Natural killer cell (primary cell): ENCODE measurements around the gene RIPPLY2. TPM values are rescaled to one million over a fixed set of nuclear protein-coding genes. Genes with fewer than 3 reads are reported as not detected.

ENCODE experiments used
- ATAC-seq, 3 donors: fragments of 150-1000 bp in 2 of 3; fragments of 200-7000 bp in 1 of 3; cut with Tn5 transposase; 1 replicate in 1 of 3; 2 replicates in 2 of 3; pipeline ENCODE4 v1.10.0; 2021; ENCODE audit warnings: mild to moderate bottlenecking in 2 of 3, moderate library complexity in 2 of 3
- DNase-seq, 2 donors: peaks; one replicate each; pipeline versions ENCODE4 v3.0.0 to v3.0.0-alpha.2; 2013 to 2021; ENCODE audit warnings: mixed read lengths in 1 of 2
- H3K27ac ChIP-seq: one replicate; pipeline ENCODE4 v1.5.1; 2013; ENCODE audit warnings: mild to moderate bottlenecking, low read length
- H3K27me3 ChIP-seq: one replicate; pipeline ENCODE4 v1.6.1; 2013; ENCODE audit warnings: low read length; ENCODE audit not compliant: control insufficient read depth, insufficient read depth
- H3K36me3 ChIP-seq: one replicate; pipeline ENCODE4 v1.6.1; 2013; ENCODE audit warnings: low read length; ENCODE audit not compliant: control insufficient read depth, insufficient read depth
- H3K4me1 ChIP-seq: one replicate; pipeline ENCODE4 v1.6.1; 2013; ENCODE audit warnings: low read length; ENCODE audit not compliant: control insufficient read depth, insufficient read depth
- H3K4me3 ChIP-seq: one replicate; pipeline ENCODE4 v1.5.1; 2013; ENCODE audit warnings: low read length
- H3K9me3 ChIP-seq: one replicate; pipeline ENCODE4 v1.6.1; 2013; ENCODE audit warnings: low read length; ENCODE audit not compliant: control insufficient read depth, insufficient read depth
- H3K27ac Mint-ChIP-seq, 2 donors: one replicate each; pipeline ENCODE4 v1.8.0; 2022; ENCODE audit warnings: mild to moderate bottlenecking in 2 of 2, mixed read lengths in 2 of 2, moderate library complexity in 1 of 2
- H3K27me3 Mint-ChIP-seq, 2 donors: one replicate each; pipeline ENCODE4 v1.8.0; 2022; ENCODE audit warnings: low read depth in 2 of 2, mixed read lengths in 2 of 2
- H3K36me3 Mint-ChIP-seq: one replicate; pipeline ENCODE4 v1.8.0; 2022; ENCODE audit warnings: mixed read lengths
- H3K4me1 Mint-ChIP-seq, 2 donors: one replicate each; pipeline ENCODE4 v1.8.0; 2022; ENCODE audit warnings: mixed read lengths in 2 of 2
- H3K4me3 Mint-ChIP-seq: one replicate; pipeline ENCODE4 v1.8.0; 2022; ENCODE audit warnings: mild to moderate bottlenecking, moderate library complexity, mixed read lengths
- H3K9me3 Mint-ChIP-seq, 2 donors: one replicate each; pipeline ENCODE4 v1.8.0; 2022; ENCODE audit warnings: mixed read lengths in 2 of 2
- WGBS: methylation state at CpG from one replicate; pipeline ENCODE4 v1.1.7; 2013; ENCODE audit warnings: missing lambda C conversion rate; ENCODE audit not compliant: insufficient coverage; 5-methylcytosine and 5-hydroxymethylcytosine counted together
- intact Hi-C: fragments of 100-400 bp; cut with micrococcal nuclease; formaldehyde crosslinking; loops from one replicate; pipeline ENCODE4 v1.14.2; 2022
- total RNA-seq, 4 donors: library from RNA; stranded (reverse); fragments of 120-200 nt in 1 of 4; gene quantifications; one replicate each; pipeline versions ENCODE4 v1.2.3 to v1.2.4, GENCODE V29; 2013 to 2022
- TF ChIP-seq, protein P1 (sequence below): fragments of 200-600 bp; IDR thresholded peaks from one replicate; pipeline ENCODE4 v1.8.0; 2022; ENCODE audit warnings: antibody characterized with exemption

RIPPLY2 gene
- total RNA-seq, 3 donors from 2014 or later (not counting 1 experiment from before 2014, with no cell fraction given), result not detected

DNA sequence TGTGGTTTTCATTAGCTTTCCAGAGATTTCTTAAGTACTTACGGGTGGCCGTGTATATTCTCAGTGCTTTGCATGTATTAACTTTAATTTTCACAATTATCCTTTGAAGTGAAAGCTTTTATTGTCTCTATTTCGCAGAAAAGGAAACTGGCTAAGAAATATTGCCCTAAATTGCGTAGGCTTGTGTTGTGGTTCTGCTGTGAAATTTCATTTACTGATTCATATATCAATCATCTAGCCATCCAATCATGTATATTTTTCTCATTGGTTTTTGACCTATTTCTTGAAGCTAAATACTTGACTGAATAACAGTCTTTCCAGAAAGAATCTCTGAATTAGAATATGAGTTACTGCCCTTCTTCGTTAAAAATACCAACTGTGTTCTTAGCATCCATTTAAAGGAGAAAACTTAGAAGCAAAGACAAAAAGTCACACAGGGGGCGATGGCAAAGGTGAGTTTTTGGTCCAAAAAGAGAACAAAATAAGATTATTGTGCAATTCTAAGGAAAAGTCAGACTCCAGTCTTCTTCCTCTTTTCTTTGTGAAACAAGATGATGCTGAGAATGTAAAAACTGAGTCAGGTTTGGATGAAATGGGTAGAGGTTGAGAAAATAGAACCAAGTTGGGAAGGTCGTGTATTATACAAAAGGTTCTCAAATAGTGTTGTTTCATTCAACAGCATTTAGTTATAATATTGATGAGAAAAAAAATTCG lies 7.8 kb downstream of the RIPPLY2 start:
- Mint-ChIP-seq H3K36me3 (no peaks in the 10 kb centered on the region), H3K27ac (peak overlapping the region; percentile 90 to 93), H3K27me3 (peaks cover 5 to 12% of the 10 kb centered on the region in 2 donors), H3K4me1 (peaks cover 32 to 52% of the 10 kb centered on the region in 2 donors), H3K4me3 (peak overlapping the region; percentile 98), H3K9me3 (no peaks in the 10 kb centered on the region)
- peak overlapping the region; percentile 88 for H3K4me3 ChIP-seq
- TF ChIP-seq, protein P1, sequence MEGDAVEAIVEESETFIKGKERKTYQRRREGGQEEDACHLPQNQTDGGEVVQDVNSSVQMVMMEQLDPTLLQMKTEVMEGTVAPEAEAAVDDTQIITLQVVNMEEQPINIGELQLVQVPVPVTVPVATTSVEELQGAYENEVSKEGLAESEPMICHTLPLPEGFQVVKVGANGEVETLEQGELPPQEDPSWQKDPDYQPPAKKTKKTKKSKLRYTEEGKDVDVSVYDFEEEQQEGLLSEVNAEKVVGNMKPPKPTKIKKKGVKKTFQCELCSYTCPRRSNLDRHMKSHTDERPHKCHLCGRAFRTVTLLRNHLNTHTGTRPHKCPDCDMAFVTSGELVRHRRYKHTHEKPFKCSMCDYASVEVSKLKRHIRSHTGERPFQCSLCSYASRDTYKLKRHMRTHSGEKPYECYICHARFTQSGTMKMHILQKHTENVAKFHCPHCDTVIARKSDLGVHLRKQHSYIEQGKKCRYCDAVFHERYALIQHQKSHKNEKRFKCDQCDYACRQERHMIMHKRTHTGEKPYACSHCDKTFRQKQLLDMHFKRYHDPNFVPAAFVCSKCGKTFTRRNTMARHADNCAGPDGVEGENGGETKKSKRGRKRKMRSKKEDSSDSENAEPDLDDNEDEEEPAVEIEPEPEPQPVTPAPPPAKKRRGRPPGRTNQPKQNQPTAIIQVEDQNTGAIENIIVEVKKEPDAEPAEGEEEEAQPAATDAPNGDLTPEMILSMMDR, result no peak
- ATAC-seq, result no peak
- no peak for DNase-seq
- intact Hi-C loops, result no loop called here
- H3K27me3 ChIP-seq, result peaks cover 5% of the 10 kb centered on the region
- peaks cover 20% of the 10 kb centered on the region for H3K36me3 ChIP-seq
- H3K9me3 ChIP-seq, result no peaks in the 10 kb centered on the region
- peak overlapping the region; percentile 9 for H3K27ac ChIP-seq
- H3K4me1 ChIP-seq, result peaks cover 13% of the 10 kb centered on the region
- WGBS, result 51% methylated on average over 4 of the region's 8 CpGs

DNA sequence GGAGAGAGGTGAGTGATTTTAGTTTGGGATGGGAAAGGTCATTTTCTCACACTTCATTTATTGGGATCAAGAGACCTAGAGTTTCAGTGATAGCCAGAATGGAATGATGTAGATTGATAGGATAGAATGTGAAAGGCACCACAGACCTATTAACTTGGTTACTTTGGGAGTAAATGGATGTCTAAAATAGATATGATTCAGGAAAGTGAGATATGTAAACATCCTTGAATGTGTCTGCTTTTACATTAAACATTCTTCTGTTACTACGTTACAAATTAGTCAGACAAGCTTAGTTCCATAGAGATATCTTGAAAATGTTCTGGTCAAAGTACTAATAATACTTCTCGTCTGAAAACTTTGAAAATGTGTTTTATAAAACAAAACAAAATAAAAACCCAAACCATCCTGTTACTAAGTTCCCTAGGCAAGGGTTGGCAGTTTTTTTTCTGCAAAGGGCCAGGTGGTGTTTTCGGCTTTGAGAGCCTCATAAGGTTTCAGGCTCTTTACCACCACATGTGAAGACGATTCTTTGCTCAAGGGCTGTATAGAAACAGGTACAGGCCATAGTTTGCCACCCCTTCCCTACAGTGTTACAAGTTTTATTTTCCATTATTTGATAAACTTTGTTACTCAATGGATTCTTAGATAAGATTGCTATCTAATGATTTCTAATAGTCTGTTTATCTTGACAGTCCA lies 9.8 kb downstream of the RIPPLY2 start:
- Mint-ChIP-seq H3K4me3 (no peak overlapping the region), H3K27me3 (no peaks in the 10 kb centered on the region), H3K27ac (no peak overlapping the region), H3K4me1 (peaks cover 32 to 62% of the 10 kb centered on the region in 2 donors), H3K36me3 (no peaks in the 10 kb centered on the region), H3K9me3 (no peaks in the 10 kb centered on the region)
- ATAC-seq (no peak), DNase-seq (no peak)
- intact Hi-C loops, result no loop called here
- WGBS, result 89% methylated on average over 2 of the region's 4 CpGs
- no peaks in the 10 kb centered on the region for H3K27me3 ChIP-seq
- H3K9me3 ChIP-seq, result no peaks in the 10 kb centered on the region
- peaks cover 13% of the 10 kb centered on the region for H3K4me1 ChIP-seq
- H3K27ac ChIP-seq, result no peak overlapping the region
- TF ChIP-seq, protein P1, result no peak
- no peak overlapping the region for H3K4me3 ChIP-seq
- peaks cover 27% of the 10 kb centered on the region for H3K36me3 ChIP-seq

DNA sequence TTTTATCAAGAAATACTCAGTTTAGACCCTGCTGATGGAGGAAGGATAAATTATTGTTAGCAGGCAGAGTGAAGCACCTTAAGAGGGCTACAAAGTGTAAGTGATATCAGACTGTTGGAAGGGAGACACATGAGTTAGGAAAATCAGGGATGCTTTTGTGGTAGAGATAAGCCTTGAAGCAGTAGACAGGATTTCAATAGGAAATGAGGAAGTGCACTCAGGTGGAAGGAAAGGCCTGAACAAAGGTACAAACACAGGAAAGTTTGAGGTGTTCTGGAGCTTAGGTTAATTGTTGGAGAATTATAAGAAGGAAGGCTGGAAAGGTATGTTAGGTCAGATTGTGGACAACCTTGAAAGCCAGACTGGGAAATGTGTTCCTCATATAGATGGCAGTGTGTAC lies 13.9 kb downstream of the RIPPLY2 start:
- peaks cover 14 to 35% of the 10 kb centered on the region in 2 donors for H3K4me1 Mint-ChIP-seq
- Histone ChIP-seq H3K27me3 (no peaks in the 10 kb centered on the region), H3K27ac (no peak overlapping the region), H3K4me3 (no peak overlapping the region), H3K4me1 (no peaks in the 10 kb centered on the region), H3K36me3 (peaks cover 32% of the 10 kb centered on the region), H3K9me3 (no peaks in the 10 kb centered on the region)
- no peak overlapping the region for H3K27ac Mint-ChIP-seq
- intact Hi-C loops, result no loop called here
- DNase-seq, result no peak
- TF ChIP-seq, protein P1, result no peak
- no peaks in the 10 kb centered on the region for H3K27me3 Mint-ChIP-seq
- no peak overlapping the region for H3K4me3 Mint-ChIP-seq
- H3K9me3 Mint-ChIP-seq, result no peaks in the 10 kb centered on the region
- H3K36me3 Mint-ChIP-seq, result no peaks in the 10 kb centered on the region
- ATAC-seq, result no peak
